GM12878 (cell line): Measurements from ENCODE around the gene MAD2L2. TPM values are rescaled to one million over a fixed set of nuclear protein-coding genes. Genes with fewer than 3 reads are reported as not detected.
A peak's percentile ranks its signal among the peaks of the same experiment; 100 is the strongest.

Experiments used
- ATAC-seq: fragments of 200-7000 bp; cut with Tn5 transposase; 3 replicates; pipeline ENCODE4 v1.9.1; 2020; ENCODE audit warnings: mild to moderate bottlenecking, moderate library complexity
- BruUV-seq: library from RNA; stranded (reverse); fragments of 400-500 nt; replicated peaks from 2 replicates; lab custom pipeline; 2021; lab: Mats Ljungman, UMichigan
- CTCF ChIA-PET: fragments of 300-600 bp; sonication (Branson Sonifier 250); formaldehyde crosslinking; extraction: SDS; loops from one replicate; lab custom pipeline; 2021; ENCODE audit warnings: inconsistent platforms; lab: Yijun Ruan, JAX
- POLR2A ChIA-PET: fragments of 350-600 bp; formaldehyde crosslinking; extraction: SDS; loops from one replicate; lab custom pipeline; 2021; ENCODE audit warnings: inconsistent platforms; lab: Charles Lee
- RAD21 ChIA-PET: fragments of 300-600 bp; sonication (Branson Sonifier 250); formaldehyde crosslinking; loops from one replicate; lab custom pipeline; 2023; ENCODE audit warnings: antibody characterized with exemption; ENCODE audit not compliant: unreplicated experiment; lab: Charles Lee
- SMC1A ChIA-PET: fragments of 300-600 bp; sonication (Branson Sonifier 250); formaldehyde crosslinking; loops from one replicate; lab custom pipeline; 2023; ENCODE audit not compliant: unreplicated experiment, uncharacterized antibody; lab: Charles Lee
- DNase-seq: peaks from one replicate; pipeline ENCODE4 v3.0.0-alpha.2; 2011; ENCODE audit warnings: low read depth, low spot score
- FAIRE-seq: peaks from 3 replicates; lab custom pipeline; 2011; peaks lifted over from hg19 to GRCh38; lab: Jason Lieb, UNC
- H2AFZ ChIP-seq: 2 replicates; pipeline ENCODE4 v1.6.0; 2011; ENCODE audit warnings: low read depth, low read length, control low read depth; ENCODE audit not compliant: control insufficient read depth
- H3K27ac ChIP-seq: 2 replicates; pipeline ENCODE4 v1.5.1; 2011; ENCODE audit warnings: control low read depth; ENCODE audit not compliant: control insufficient read depth, insufficient read depth
- H3K27me3 ChIP-seq, 2 experiments: replicated peaks in 1 of 2; 2 replicates each; pipeline versions ENCODE4 v1.6.0 to v1.6.1; 2011; ENCODE audit warnings: low read length in 1 of 2; ENCODE audit not compliant: control insufficient read depth in 2 of 2, insufficient read depth in 2 of 2
- H3K36me3 ChIP-seq, 2 experiments: 2 replicates each; pipeline ENCODE4 v1.5.1; 2011; ENCODE audit warnings: low read length in 1 of 2; ENCODE audit not compliant: control insufficient read depth in 2 of 2, insufficient read depth in 2 of 2
- H3K4me1 ChIP-seq: 2 replicates; pipeline ENCODE4 v1.6.1; 2011; ENCODE audit warnings: mild to moderate bottlenecking, low read length, moderate library complexity, mixed read lengths; ENCODE audit not compliant: control insufficient read depth, insufficient read depth
- H3K4me2 ChIP-seq: 2 replicates; pipeline ENCODE4 v1.6.0; 2011; ENCODE audit warnings: control low read depth; ENCODE audit not compliant: control insufficient read depth, insufficient read depth
- H3K4me3 ChIP-seq: fragments of 200-600 bp; sonication (generic); 2 replicates; pipeline ENCODE4 v1.5.1; 2016
- H3K79me2 ChIP-seq: 2 replicates; pipeline ENCODE4 v1.6.0; 2011; ENCODE audit warnings: low read length; ENCODE audit not compliant: control insufficient read depth, insufficient read depth
- H3K9ac ChIP-seq: 2 replicates; pipeline ENCODE4 v1.8.0; 2011; ENCODE audit warnings: low read length, control low read depth, mixed read lengths; ENCODE audit not compliant: control insufficient read depth, insufficient read depth
- H3K9me3 ChIP-seq: replicated peaks from 3 replicates; pipeline ENCODE4 v1.5.1; 2011; ENCODE audit warnings: mild to moderate bottlenecking, low read length; ENCODE audit not compliant: control insufficient read depth, insufficient read depth
- H4K20me1 ChIP-seq: 2 replicates; pipeline ENCODE4 v1.6.0; 2011; ENCODE audit not compliant: control insufficient read depth, insufficient read depth
- NFIC ChIP-seq: IDR thresholded peaks from 2 replicates; pipeline ENCODE4 v1.6.1; 2012; ENCODE audit warnings: low read depth, mild to moderate bottlenecking, inconsistent platforms, low read length, moderate library complexity
- SIN3A ChIP-seq: IDR thresholded peaks from 2 replicates; pipeline ENCODE4 v1.6.1; 2012; ENCODE audit warnings: low read depth, low read length, improper control_type of control experiment
- SREBF1 ChIP-seq: IDR thresholded peaks from 2 replicates; pipeline ENCODE4 v1.6.1; 2012; ENCODE audit warnings: mild to moderate bottlenecking, low read length
- YBX1 ChIP-seq: fragments of 450-650 bp; IDR thresholded peaks from 2 replicates; pipeline ENCODE4 v1.6.1; 2016; ENCODE audit warnings: antibody characterized with exemption
- ZNF622 ChIP-seq: fragments of 450-650 bp; IDR thresholded peaks from 2 replicates; pipeline ENCODE4 v1.6.1; 2017; ENCODE audit warnings: mild to moderate bottlenecking, inconsistent platforms
- ZSCAN29 ChIP-seq: fragments of 450-650 bp; IDR thresholded peaks from 2 replicates; pipeline ENCODE4 v1.6.1; 2017; ENCODE audit warnings: mild to moderate bottlenecking, moderate library complexity
- WGBS: methylation state at CpG from one replicate; pipeline ENCODE4 v1.1.6; 2016; ENCODE audit warnings: low lambda C conversion rate; ENCODE audit not compliant: insufficient replicate concordance, insufficient coverage; ENCODE audit errors: missing lambda C conversion rate; 5-methylcytosine and 5-hydroxymethylcytosine counted together
- in situ Hi-C: fragments of 300-500 bp; cut with MboI; formaldehyde crosslinking; loops from 9 replicates; pipeline ENCODE4 v1.14.3; 2018; ENCODE audit warnings: mixed read lengths
- intact Hi-C: fragments of 100-400 bp; cut with micrococcal nuclease; formaldehyde crosslinking; loops from one replicate; pipeline ENCODE4 v1.14.2; 2022; ENCODE audit not compliant: unreplicated experiment
- polyA plus RNA-seq, 11 experiments: library from polyadenylated mRNA; depleted of rRNA in 4 of 11; unstranded in 6 of 11; stranded (reverse) in 5 of 11; fragments of >200 nt; fragmentation: Nextera tagmentation in 4 of 11; fragmentation: Illumina TruSeq in 1 of 11; extraction: Ambion mirVana in 4 of 11; extraction: Trizol in 1 of 11; gene quantifications; 1 replicate in 1 of 11; 2 replicates in 10 of 11; pipeline versions ENCODE4 v1.2.1 to v1.2.3, GENCODE V29; 2011 to 2016; ENCODE audit warnings: inconsistent platforms in 2 of 11, missing spikeins in 2 of 11, low read depth in 1 of 11
- total RNA-seq, 4 experiments: library from RNA; depleted of rRNA in 3 of 4; stranded (reverse); fragments of >200 nt in 3 of 4; fragmentation: Illumina TruSeq in 1 of 4; extraction: Trizol in 1 of 4; gene quantifications; 2 replicates each; pipeline versions ENCODE4 v1.2.1 to v1.2.3, GENCODE V29; 2013 to 2021
- TF ChIP-seq, protein P1 (sequence below): fragments of 150-350 bp; IDR thresholded peaks from 2 replicates; pipeline ENCODE4 v1.6.1; 2014; ENCODE audit warnings: mild to moderate bottlenecking, low read depth, low read length
- TF ChIP-seq, protein P2 (sequence below): IDR thresholded peaks from 2 replicates; pipeline ENCODE4 v1.6.1; 2011; ENCODE audit warnings: borderline replicate concordance, low read depth, mild to moderate bottlenecking, moderate library complexity, mixed read lengths, low read length; ENCODE audit not compliant: insufficient read depth; ENCODE audit errors: extremely low read length
- TF ChIP-seq, protein P3 (sequence below): IDR thresholded peaks from 2 replicates; pipeline ENCODE4 v1.6.1; 2011; ENCODE audit warnings: low read depth, low read length, improper control_type of control experiment, borderline replicate concordance
- TF ChIP-seq, protein P4 (sequence below): IDR thresholded peaks from 2 replicates; pipeline ENCODE4 v1.6.1; 2011; ENCODE audit warnings: borderline replicate concordance, low read depth, mild to moderate bottlenecking, moderate library complexity, low read length; ENCODE audit not compliant: insufficient read depth, poor library complexity, severe bottlenecking

MAD2L2 gene
- total and polyA plus RNA-seq, 10 of the 15 experiments (the other 5 are each of a cell fraction or from before 2014, with no cell fraction given) = 3.5 to 95.0 (median 53.2) TPM

DNA sequence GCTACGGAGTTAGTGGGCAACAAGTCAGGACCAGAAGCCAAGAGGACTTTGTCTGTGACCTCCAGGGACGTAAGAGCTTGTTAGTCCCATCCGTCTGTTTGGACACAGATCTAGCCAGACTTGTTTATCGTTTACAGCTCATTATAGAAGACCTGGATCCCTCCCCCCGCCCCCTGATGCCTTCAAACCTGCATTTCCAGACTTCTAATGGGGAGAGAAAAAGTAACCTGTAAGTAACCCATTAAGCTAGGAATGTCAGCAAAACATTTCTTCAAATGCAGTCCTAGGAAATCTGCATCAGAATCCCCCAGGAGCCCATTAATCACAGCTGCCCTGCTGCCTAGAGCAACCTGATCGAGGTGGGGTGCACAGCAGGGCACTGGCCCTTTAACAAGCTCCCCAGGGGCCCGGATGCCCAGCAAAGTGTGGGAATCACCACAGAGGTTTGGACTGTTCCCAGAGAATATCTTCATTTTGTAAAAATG is 1.4 kb upstream of the MAD2L2 start:
- ATAC-seq (no peak), DNase-seq (no peak), FAIRE-seq (peak; percentile 27)
- no peak overlapping the region for H3K4me3 ChIP-seq
- CTCF ChIA-PET = interaction anchor here (0.9 to 2.3 kb wide), 9 partner anchors 8 to 121 kb away, joined by 3 to 17 read pairs (median 4); partner anchors contain the start of gene FBXO6
- no TSS peak for BruUV-seq
- no peaks in the 10 kb centered on the region for H3K36me3 ChIP-seq
- POLR2A ChIA-PET = interaction anchor here (0.5 to 2.5 kb wide), 4 partner anchors 19 to 124 kb away, joined by 3 to 14 read pairs (median 5); partner anchors contain the start of genes CLCN6, FBXO6 and MTHFR
- TF ChIP-seq, protein P1, sequence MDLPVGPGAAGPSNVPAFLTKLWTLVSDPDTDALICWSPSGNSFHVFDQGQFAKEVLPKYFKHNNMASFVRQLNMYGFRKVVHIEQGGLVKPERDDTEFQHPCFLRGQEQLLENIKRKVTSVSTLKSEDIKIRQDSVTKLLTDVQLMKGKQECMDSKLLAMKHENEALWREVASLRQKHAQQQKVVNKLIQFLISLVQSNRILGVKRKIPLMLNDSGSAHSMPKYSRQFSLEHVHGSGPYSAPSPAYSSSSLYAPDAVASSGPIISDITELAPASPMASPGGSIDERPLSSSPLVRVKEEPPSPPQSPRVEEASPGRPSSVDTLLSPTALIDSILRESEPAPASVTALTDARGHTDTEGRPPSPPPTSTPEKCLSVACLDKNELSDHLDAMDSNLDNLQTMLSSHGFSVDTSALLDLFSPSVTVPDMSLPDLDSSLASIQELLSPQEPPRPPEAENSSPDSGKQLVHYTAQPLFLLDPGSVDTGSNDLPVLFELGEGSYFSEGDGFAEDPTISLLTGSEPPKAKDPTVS = no peak
- TF ChIP-seq, protein P2, sequence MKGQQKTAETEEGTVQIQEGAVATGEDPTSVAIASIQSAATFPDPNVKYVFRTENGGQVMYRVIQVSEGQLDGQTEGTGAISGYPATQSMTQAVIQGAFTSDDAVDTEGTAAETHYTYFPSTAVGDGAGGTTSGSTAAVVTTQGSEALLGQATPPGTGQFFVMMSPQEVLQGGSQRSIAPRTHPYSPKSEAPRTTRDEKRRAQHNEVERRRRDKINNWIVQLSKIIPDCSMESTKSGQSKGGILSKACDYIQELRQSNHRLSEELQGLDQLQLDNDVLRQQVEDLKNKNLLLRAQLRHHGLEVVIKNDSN = no peak
- TF ChIP-seq ZNF622 (no peak), SIN3A (no peak), NFIC (no peak), ZSCAN29 (no peak), YBX1 (no peak), SREBF1 (no peak)
- TF ChIP-seq, protein P3, sequence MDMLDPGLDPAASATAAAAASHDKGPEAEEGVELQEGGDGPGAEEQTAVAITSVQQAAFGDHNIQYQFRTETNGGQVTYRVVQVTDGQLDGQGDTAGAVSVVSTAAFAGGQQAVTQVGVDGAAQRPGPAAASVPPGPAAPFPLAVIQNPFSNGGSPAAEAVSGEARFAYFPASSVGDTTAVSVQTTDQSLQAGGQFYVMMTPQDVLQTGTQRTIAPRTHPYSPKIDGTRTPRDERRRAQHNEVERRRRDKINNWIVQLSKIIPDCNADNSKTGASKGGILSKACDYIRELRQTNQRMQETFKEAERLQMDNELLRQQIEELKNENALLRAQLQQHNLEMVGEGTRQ = no peak
- TF ChIP-seq, protein P4, sequence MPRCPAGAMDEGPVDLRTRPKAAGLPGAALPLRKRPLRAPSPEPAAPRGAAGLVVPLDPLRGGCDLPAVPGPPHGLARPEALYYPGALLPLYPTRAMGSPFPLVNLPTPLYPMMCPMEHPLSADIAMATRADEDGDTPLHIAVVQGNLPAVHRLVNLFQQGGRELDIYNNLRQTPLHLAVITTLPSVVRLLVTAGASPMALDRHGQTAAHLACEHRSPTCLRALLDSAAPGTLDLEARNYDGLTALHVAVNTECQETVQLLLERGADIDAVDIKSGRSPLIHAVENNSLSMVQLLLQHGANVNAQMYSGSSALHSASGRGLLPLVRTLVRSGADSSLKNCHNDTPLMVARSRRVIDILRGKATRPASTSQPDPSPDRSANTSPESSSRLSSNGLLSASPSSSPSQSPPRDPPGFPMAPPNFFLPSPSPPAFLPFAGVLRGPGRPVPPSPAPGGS = no peak
- H3K27ac ChIP-seq = no peak overlapping the region
- SMC1A ChIA-PET = interaction anchor here (0.8 to 2.3 kb wide), 7 partner anchors 13 to 55 kb away, joined by 3 to 17 read pairs (median 4); partner anchors contain the start of gene FBXO6
- no peaks in the 10 kb centered on the region for H3K9me3 ChIP-seq
- peaks cover 2% of the 10 kb centered on the region for H3K79me2 ChIP-seq
- no peaks in the 10 kb centered on the region for H4K20me1 ChIP-seq
- H3K27me3 ChIP-seq = no peaks in the 10 kb centered on the region
- H3K4me2 ChIP-seq = no peak overlapping the region
- WGBS = 53% methylated on average over 7 of the region's 7 CpGs
- no peak overlapping the region for H3K9ac ChIP-seq
- RAD21 ChIA-PET = interaction anchor here (1.0 to 2.4 kb wide), 3 partner anchors 18 to 37 kb away, joined by 3 to 28 read pairs (median 4); partner anchors contain the start of gene FBXO6
- intact Hi-C loops = no loop called here
- H2AFZ ChIP-seq = no peak overlapping the region
- in situ Hi-C loops = no loop called here
- no peaks in the 10 kb centered on the region for H3K4me1 ChIP-seq
